GM23338 (cell line): ENCODE data around the gene NT5C2. TPM values are rescaled to one million over a fixed set of nuclear protein-coding genes. Genes with fewer than 3 reads are reported as not detected.

Experiments
- ATAC-seq: fragments of 200-7000 bp; cut with Tn5 transposase; 3 replicates; pipeline ENCODE4 v1.9.1; 2020
- DNase-seq: peaks from one replicate; pipeline ENCODE4 v3.0.0-alpha.2; 2015; ENCODE audit warnings: low spot score
- H2AFZ ChIP-seq: fragments of 200-600 bp; sonication (generic); 2 replicates; pipeline ENCODE4 v1.8.0; 2016; ENCODE audit warnings: antibody characterized with exemption, mild to moderate bottlenecking, moderate library complexity
- H3F3A ChIP-seq: fragments of 200-600 bp; sonication (generic); replicated peaks from 2 replicates; pipeline ENCODE4 v1.8.0; 2017; ENCODE audit warnings: antibody characterized with exemption, mixed run types, low read depth
- H3K27ac ChIP-seq: fragments of 200-600 bp; sonication (generic); 2 replicates; pipeline ENCODE4 v1.6.1; 2016; ENCODE audit warnings: low read depth
- H3K27me3 ChIP-seq: fragments of 200-600 bp; sonication (generic); 2 replicates; pipeline ENCODE4 v1.8.0; 2016; ENCODE audit warnings: mild to moderate bottlenecking, mixed run types, moderate library complexity; ENCODE audit not compliant: insufficient read depth
- H3K36me3 ChIP-seq: fragments of 200-600 bp; sonication (generic); 2 replicates; pipeline ENCODE4 v1.8.0; 2016; ENCODE audit warnings: mild to moderate bottlenecking; ENCODE audit not compliant: insufficient read depth
- H3K4me1 ChIP-seq: fragments of 200-600 bp; sonication (generic); 2 replicates; pipeline ENCODE4 v1.8.0; 2016; ENCODE audit warnings: mild to moderate bottlenecking, moderate library complexity; ENCODE audit not compliant: insufficient read depth
- H3K4me2 ChIP-seq: fragments of 200-600 bp; sonication (generic); 2 replicates; pipeline ENCODE4 v1.7.1; 2017; ENCODE audit warnings: mixed run types
- H3K4me3 ChIP-seq: fragments of 200-600 bp; sonication (generic); 2 replicates; pipeline ENCODE4 v1.6.1; 2016; ENCODE audit warnings: mixed run types
- H3K79me2 ChIP-seq: fragments of 200-600 bp; sonication (generic); replicated peaks from 2 replicates; pipeline ENCODE4 v1.8.0; 2017; ENCODE audit warnings: mild to moderate bottlenecking; ENCODE audit not compliant: insufficient read depth
- H3K9me2 ChIP-seq: fragments of 200-600 bp; sonication (generic); 2 replicates; pipeline ENCODE4 v1.8.0; 2017; ENCODE audit not compliant: insufficient read depth
- H4K20me1 ChIP-seq: fragments of 200-600 bp; sonication (generic); replicated peaks from 2 replicates; pipeline ENCODE4 v1.8.0; 2017; ENCODE audit warnings: mild to moderate bottlenecking; ENCODE audit not compliant: insufficient read depth
- H3K27ac Mint-ChIP-seq: 2 replicates; pipeline ENCODE4 v1.8.0; 2020; ENCODE audit warnings: inconsistent platforms, mild to moderate bottlenecking, moderate library complexity, mixed read lengths
- H3K27me3 Mint-ChIP-seq: 3 replicates; pipeline ENCODE4 v1.8.0; 2022; ENCODE audit warnings: low read depth, mild to moderate bottlenecking, moderate library complexity, mixed read lengths, inconsistent platforms; ENCODE audit not compliant: insufficient read depth, poor library complexity
- H3K36me3 Mint-ChIP-seq: 3 replicates; pipeline ENCODE4 v1.8.0; 2021; ENCODE audit warnings: low read depth, mild to moderate bottlenecking, inconsistent platforms, moderate library complexity, mixed read lengths
- H3K4me1 Mint-ChIP-seq: 3 replicates; pipeline ENCODE4 v1.8.0; 2020; ENCODE audit warnings: mild to moderate bottlenecking, inconsistent platforms, mixed read lengths
- H3K4me3 Mint-ChIP-seq: 3 replicates; pipeline ENCODE4 v1.8.0; 2021; ENCODE audit warnings: moderate library complexity, mild to moderate bottlenecking, inconsistent platforms, mixed read lengths
- H3K9me3 Mint-ChIP-seq: 3 replicates; pipeline ENCODE4 v1.8.0; 2020; ENCODE audit warnings: moderate library complexity, mild to moderate bottlenecking, inconsistent platforms, mixed read lengths
- EZH2 ChIP-seq: fragments of 200-600 bp; sonication (generic); IDR thresholded peaks from one replicate; pipeline ENCODE4 v1.8.0; 2017; ENCODE audit warnings: antibody characterized with exemption, mild to moderate bottlenecking, low read depth; ENCODE audit not compliant: unreplicated experiment
- EZH2phosphoT487 ChIP-seq: fragments of 200-600 bp; sonication (generic); IDR thresholded peaks from one replicate; pipeline ENCODE4 v1.8.1; 2018; ENCODE audit warnings: antibody characterized with exemption; ENCODE audit not compliant: unreplicated experiment
- JUNB ChIP-seq: IDR thresholded peaks from one replicate; pipeline ENCODE4 v1.6.1; 2016; ENCODE audit warnings: antibody characterized with exemption; ENCODE audit not compliant: unreplicated experiment
- NANOG ChIP-seq: IDR thresholded peaks from 2 replicates; pipeline ENCODE4 v1.6.1; 2016; ENCODE audit warnings: antibody characterized with exemption, borderline replicate concordance
- POLR2AphosphoS5 ChIP-seq: IDR thresholded peaks from 2 replicates; pipeline ENCODE4 v1.6.1; 2016; ENCODE audit warnings: antibody characterized with exemption, low read depth
- ZNF114 ChIP-seq: fragments of 250-450 bp; sonication (Bioruptor Pico); IDR thresholded peaks from 2 replicates; pipeline ENCODE4 v1.5.0; 2020; ENCODE audit warnings: mild to moderate bottlenecking, moderate library complexity
- ZNF331 ChIP-seq: fragments of 250-450 bp; sonication (Bioruptor Pico); IDR thresholded peaks from 2 replicates; pipeline ENCODE4 v1.5.0; 2020; ENCODE audit warnings: low read depth, mild to moderate bottlenecking, moderate library complexity
- polyA plus RNA-seq: library from polyadenylated mRNA; unstranded; fragments of >200 nt; fragmentation: Nextera tagmentation; extraction: Ambion mirVana; gene quantifications from 2 replicates; pipeline ENCODE4 v1.2.1, GENCODE V29; 2016
- total RNA-seq: library from RNA; depleted of rRNA; stranded (reverse); fragments of >200 nt; shearing (Covaris generic); gene quantifications from 2 replicates; pipeline ENCODE4 v1.2.3, GENCODE V29; 2014
- TF ChIP-seq, protein P1 (sequence below): IDR thresholded peaks from 2 replicates; pipeline ENCODE4 v1.6.1; 2016; ENCODE audit warnings: antibody characterized with exemption
- TF ChIP-seq, protein P2 (sequence below), 2 experiments: fragments of 200-600 bp in 1 of 2; sonication (generic) in 1 of 2; conservative IDR thresholded peaks; 2 replicates each; pipeline versions ENCODE4 v1.5.1 to v1.6.1; 2016 to 2017; ENCODE audit warnings: antibody characterized with exemption in 2 of 2, low read depth in 2 of 2, mild to moderate bottlenecking in 2 of 2, moderate library complexity in 1 of 2
- TF ChIP-seq, protein P3 (sequence below): IDR thresholded peaks from one replicate; pipeline ENCODE4 v1.6.1; 2018; ENCODE audit warnings: antibody characterized with exemption; ENCODE audit not compliant: unreplicated experiment

Gene NT5C2
- total and polyA plus RNA-seq, 2 experiments from 2014 or later: 33.9 to 85.4 TPM

DNA sequence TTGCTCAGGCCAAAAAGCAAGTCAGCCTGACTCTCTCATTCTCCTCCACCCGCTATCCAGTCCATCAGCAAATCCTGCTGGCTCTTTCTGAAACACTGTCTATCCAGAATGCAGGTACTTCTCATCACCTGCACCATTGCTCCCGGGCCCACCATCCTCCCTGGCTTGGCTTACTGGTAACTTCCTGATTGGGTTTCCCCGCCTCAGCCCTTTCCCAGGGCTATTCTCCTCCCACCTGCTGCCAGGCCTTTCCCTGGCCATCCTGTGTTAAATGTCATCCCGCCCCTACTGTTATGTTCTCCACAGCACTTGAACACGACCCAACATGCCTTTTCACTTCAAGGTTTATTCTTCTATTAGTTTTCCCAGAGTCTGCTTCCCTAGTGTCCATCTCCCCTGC lies 150.9 kb downstream of the NT5C2 start:
- ATAC-seq (peak; percentile 84), DNase-seq (peak; percentile 57)
- Histone ChIP-seq H3K36me3 (no peaks in the 10 kb centered on the region), H3K4me3 (no peak overlapping the region), H3K4me1 (peaks cover 35% of the 10 kb centered on the region), H3F3A (0 out of 2 replicates have a peak, but pooled peaks cover 4% of the 10 kb centered on the region), H4K20me1 (no peaks in the 10 kb centered on the region), H3K9me2 (no peaks in the 10 kb centered on the region), H3K27me3 (no peaks in the 10 kb centered on the region), H3K27ac (peak overlapping the region; percentile 62), H3K4me2 (peak overlapping the region; percentile 23; the same call in 1 of the 2 replicates), H3K79me2 (no peaks in the 10 kb centered on the region), H2AFZ (no peak overlapping the region)
- no peaks in the 10 kb centered on the region for H3K9me3 Mint-ChIP-seq
- TF ChIP-seq, protein P1, sequence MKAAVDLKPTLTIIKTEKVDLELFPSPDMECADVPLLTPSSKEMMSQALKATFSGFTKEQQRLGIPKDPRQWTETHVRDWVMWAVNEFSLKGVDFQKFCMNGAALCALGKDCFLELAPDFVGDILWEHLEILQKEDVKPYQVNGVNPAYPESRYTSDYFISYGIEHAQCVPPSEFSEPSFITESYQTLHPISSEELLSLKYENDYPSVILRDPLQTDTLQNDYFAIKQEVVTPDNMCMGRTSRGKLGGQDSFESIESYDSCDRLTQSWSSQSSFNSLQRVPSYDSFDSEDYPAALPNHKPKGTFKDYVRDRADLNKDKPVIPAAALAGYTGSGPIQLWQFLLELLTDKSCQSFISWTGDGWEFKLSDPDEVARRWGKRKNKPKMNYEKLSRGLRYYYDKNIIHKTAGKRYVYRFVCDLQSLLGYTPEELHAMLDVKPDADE: no peak
- TF ChIP-seq NANOG (no peak), ZNF114 (CRISPR knock-in tag) (no peak)
- H3K4me1 Mint-ChIP-seq: peaks cover 37% of the 10 kb centered on the region
- no peaks in the 10 kb centered on the region for H3K36me3 Mint-ChIP-seq
- peaks cover 4% of the 10 kb centered on the region for H3K27me3 Mint-ChIP-seq
- H3K27ac Mint-ChIP-seq: no peak overlapping the region; the same call in 1 of the 2 replicates
- no peak overlapping the region; the same call in 2 of the 3 replicates for H3K4me3 Mint-ChIP-seq

DNA sequence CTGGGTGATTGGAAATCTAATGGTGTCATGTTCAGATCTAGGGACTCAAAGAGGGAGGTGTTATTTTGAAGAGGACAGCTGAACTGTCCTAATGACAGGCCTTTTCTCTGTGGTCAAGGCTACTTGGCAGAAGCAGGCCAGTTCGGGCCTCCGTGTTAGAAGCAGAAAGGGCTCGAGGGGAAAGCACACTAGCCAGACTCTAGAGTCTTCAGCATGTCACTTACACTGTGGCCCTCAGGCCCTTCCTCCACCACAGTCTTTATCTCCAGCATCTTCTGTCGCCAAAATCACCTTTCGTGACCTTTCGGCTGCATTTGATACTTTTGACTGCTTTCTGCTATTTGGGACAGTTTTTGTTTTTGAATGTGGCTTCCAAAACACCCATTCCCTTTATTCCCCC lies 151.7 kb downstream of the NT5C2 start:
- Histone ChIP-seq H4K20me1 (no peaks in the 10 kb centered on the region), H3K9me2 (no peaks in the 10 kb centered on the region), H3F3A (0 out of 2 replicates have a peak, but pooled peaks cover 4% of the 10 kb centered on the region), H3K4me2 (no peak overlapping the region), H3K36me3 (no peaks in the 10 kb centered on the region), H3K27ac (0 out of 2 replicates have a peak overlapping the region, but pooled peaks have one; percentile 62), H3K4me1 (peaks cover 35% of the 10 kb centered on the region), H3K27me3 (no peaks in the 10 kb centered on the region), H3K4me3 (no peak overlapping the region), H3K79me2 (no peaks in the 10 kb centered on the region), H2AFZ (no peak overlapping the region)
- peaks cover 37% of the 10 kb centered on the region for H3K4me1 Mint-ChIP-seq
- no peak for ATAC-seq
- no peak for DNase-seq
- no peaks in the 10 kb centered on the region for H3K9me3 Mint-ChIP-seq
- no peaks in the 10 kb centered on the region for H3K36me3 Mint-ChIP-seq
- no peak overlapping the region for H3K4me3 Mint-ChIP-seq
- H3K27ac Mint-ChIP-seq: no peak overlapping the region
- H3K27me3 Mint-ChIP-seq: peaks cover 4% of the 10 kb centered on the region
- TF ChIP-seq, protein P2, sequence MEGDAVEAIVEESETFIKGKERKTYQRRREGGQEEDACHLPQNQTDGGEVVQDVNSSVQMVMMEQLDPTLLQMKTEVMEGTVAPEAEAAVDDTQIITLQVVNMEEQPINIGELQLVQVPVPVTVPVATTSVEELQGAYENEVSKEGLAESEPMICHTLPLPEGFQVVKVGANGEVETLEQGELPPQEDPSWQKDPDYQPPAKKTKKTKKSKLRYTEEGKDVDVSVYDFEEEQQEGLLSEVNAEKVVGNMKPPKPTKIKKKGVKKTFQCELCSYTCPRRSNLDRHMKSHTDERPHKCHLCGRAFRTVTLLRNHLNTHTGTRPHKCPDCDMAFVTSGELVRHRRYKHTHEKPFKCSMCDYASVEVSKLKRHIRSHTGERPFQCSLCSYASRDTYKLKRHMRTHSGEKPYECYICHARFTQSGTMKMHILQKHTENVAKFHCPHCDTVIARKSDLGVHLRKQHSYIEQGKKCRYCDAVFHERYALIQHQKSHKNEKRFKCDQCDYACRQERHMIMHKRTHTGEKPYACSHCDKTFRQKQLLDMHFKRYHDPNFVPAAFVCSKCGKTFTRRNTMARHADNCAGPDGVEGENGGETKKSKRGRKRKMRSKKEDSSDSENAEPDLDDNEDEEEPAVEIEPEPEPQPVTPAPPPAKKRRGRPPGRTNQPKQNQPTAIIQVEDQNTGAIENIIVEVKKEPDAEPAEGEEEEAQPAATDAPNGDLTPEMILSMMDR (conservative IDR thresholded peaks at IDR 0.05; ENCODE audit: low read depth in 2 of 2): no peak
- TF ChIP-seq EZH2: no peak
- no peak for TF ChIP-seq NANOG
- TF ChIP-seq, protein P1: no peak
- TF ChIP-seq EZH2phosphoT487: no peak
- no peak for TF ChIP-seq ZNF114 (CRISPR knock-in tag)
- TF ChIP-seq JUNB: no peak
- TF ChIP-seq, protein P3, sequence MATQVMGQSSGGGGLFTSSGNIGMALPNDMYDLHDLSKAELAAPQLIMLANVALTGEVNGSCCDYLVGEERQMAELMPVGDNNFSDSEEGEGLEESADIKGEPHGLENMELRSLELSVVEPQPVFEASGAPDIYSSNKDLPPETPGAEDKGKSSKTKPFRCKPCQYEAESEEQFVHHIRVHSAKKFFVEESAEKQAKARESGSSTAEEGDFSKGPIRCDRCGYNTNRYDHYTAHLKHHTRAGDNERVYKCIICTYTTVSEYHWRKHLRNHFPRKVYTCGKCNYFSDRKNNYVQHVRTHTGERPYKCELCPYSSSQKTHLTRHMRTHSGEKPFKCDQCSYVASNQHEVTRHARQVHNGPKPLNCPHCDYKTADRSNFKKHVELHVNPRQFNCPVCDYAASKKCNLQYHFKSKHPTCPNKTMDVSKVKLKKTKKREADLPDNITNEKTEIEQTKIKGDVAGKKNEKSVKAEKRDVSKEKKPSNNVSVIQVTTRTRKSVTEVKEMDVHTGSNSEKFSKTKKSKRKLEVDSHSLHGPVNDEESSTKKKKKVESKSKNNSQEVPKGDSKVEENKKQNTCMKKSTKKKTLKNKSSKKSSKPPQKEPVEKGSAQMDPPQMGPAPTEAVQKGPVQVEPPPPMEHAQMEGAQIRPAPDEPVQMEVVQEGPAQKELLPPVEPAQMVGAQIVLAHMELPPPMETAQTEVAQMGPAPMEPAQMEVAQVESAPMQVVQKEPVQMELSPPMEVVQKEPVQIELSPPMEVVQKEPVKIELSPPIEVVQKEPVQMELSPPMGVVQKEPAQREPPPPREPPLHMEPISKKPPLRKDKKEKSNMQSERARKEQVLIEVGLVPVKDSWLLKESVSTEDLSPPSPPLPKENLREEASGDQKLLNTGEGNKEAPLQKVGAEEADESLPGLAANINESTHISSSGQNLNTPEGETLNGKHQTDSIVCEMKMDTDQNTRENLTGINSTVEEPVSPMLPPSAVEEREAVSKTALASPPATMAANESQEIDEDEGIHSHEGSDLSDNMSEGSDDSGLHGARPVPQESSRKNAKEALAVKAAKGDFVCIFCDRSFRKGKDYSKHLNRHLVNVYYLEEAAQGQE: no peak
- no peak for TF ChIP-seq ZNF331 (CRISPR knock-in tag)
- TF ChIP-seq POLR2AphosphoS5: no peak
